Liver (tissue), 9 donors: ENCODE results near the gene PAK1IP1. TPM values are rescaled to one million over a fixed set of nuclear protein-coding genes. Genes with fewer than 3 reads are reported as not detected.

Source experiments
- DNase-seq: peaks from one replicate; pipeline ENCODE4 v3.0.0-alpha.2; 2017; ENCODE audit warnings: low spot score
- H3K27ac ChIP-seq, 2 donors: one replicate each; pipeline ENCODE4 v1.7.0; 2013; ENCODE audit warnings: inconsistent platforms in 2 of 2, low read length in 2 of 2, control low read depth in 1 of 2, low read depth in 1 of 2, mild to moderate bottlenecking in 1 of 2
- H3K27me3 ChIP-seq, 4 donors: one replicate each; pipeline versions ENCODE4 v1.6.1 to v1.7.0; 2013; ENCODE audit warnings: low read length in 3 of 4, inconsistent platforms in 1 of 4, mild to moderate bottlenecking in 1 of 4, moderate library complexity in 1 of 4; ENCODE audit not compliant: control insufficient read depth in 4 of 4, insufficient read depth in 4 of 4
- H3K36me3 ChIP-seq, 4 donors: one replicate each; pipeline versions ENCODE4 v1.6.1 to v1.7.0; 2013; ENCODE audit warnings: low read length in 3 of 4, mild to moderate bottlenecking in 3 of 4, low read depth in 1 of 4, moderate library complexity in 1 of 4; ENCODE audit not compliant: control insufficient read depth in 4 of 4, insufficient read depth in 3 of 4
- H3K4me1 ChIP-seq, 4 donors: one replicate each; pipeline versions ENCODE4 v1.6.1 to v1.7.0; 2013; ENCODE audit warnings: low read length in 3 of 4, mild to moderate bottlenecking in 3 of 4, moderate library complexity in 1 of 4; ENCODE audit not compliant: control insufficient read depth in 4 of 4, insufficient read depth in 4 of 4
- H3K4me3 ChIP-seq, 3 donors: one replicate each; pipeline versions ENCODE4 v1.6.1 to v1.7.0; 2013; ENCODE audit warnings: low read length in 3 of 3, control low read depth in 1 of 3, low read depth in 1 of 3, mild to moderate bottlenecking in 1 of 3
- H3K9ac ChIP-seq, 2 donors: one replicate each; pipeline ENCODE4 v1.7.0; 2013; ENCODE audit warnings: low read length in 2 of 2, mild to moderate bottlenecking in 2 of 2, moderate library complexity in 2 of 2, control low read depth in 1 of 2, low read depth in 1 of 2
- H3K9me3 ChIP-seq, 4 donors: one replicate each; pipeline versions ENCODE4 v1.6.1 to v1.7.0; 2013; ENCODE audit warnings: low read length in 3 of 4; ENCODE audit not compliant: control insufficient read depth in 4 of 4
- EGR1 ChIP-seq, 2 donors: IDR thresholded peaks; 2 replicates each; pipeline ENCODE4 v1.6.1; 2016 to 2018; ENCODE audit warnings: antibody characterized with exemption in 2 of 2, low read depth in 2 of 2
- FOXA2 ChIP-seq: IDR thresholded peaks from 2 replicates; pipeline ENCODE4 v1.6.1; 2016; ENCODE audit warnings: antibody characterized with exemption
- GABPA ChIP-seq, 2 donors: IDR thresholded peaks in 1 of 2; conservative IDR thresholded peaks in 1 of 2; 2 replicates each; pipeline ENCODE4 v1.6.1; 2016; ENCODE audit warnings: antibody characterized with exemption in 2 of 2, mild to moderate bottlenecking in 1 of 2, moderate library complexity in 1 of 2
- HNF4G ChIP-seq: IDR thresholded peaks from 2 replicates; pipeline ENCODE4 v1.6.1; 2016; ENCODE audit warnings: antibody characterized with exemption
- NR2F2 ChIP-seq: IDR thresholded peaks from 2 replicates; pipeline ENCODE4 v1.6.1; 2016; ENCODE audit warnings: antibody characterized with exemption
- RAD21 ChIP-seq, 2 donors: IDR thresholded peaks; 2 replicates each; pipeline ENCODE4 v1.6.1; 2016; ENCODE audit warnings: antibody characterized with exemption in 2 of 2, mild to moderate bottlenecking in 2 of 2
- SP1 ChIP-seq: IDR thresholded peaks from 2 replicates; pipeline ENCODE4 v1.6.1; 2018; ENCODE audit warnings: antibody characterized with exemption, mild to moderate bottlenecking
- TAF1 ChIP-seq: conservative IDR thresholded peaks from 2 replicates; pipeline ENCODE4 v1.6.1; 2016; ENCODE audit warnings: antibody characterized with exemption, mild to moderate bottlenecking
- YY1 ChIP-seq: IDR thresholded peaks from 2 replicates; pipeline ENCODE4 v1.6.1; 2016; ENCODE audit warnings: antibody characterized with exemption, mild to moderate bottlenecking
- WGBS: extraction: QIAGEN DNeasy Blood & Tissue Kit; methylation state at CpG from one replicate; pipeline ENCODE4 v1.1.7; 2013; 5-methylcytosine and 5-hydroxymethylcytosine counted together
- polyA plus RNA-seq, 2 donors: library from polyadenylated mRNA; stranded (reverse) in 1 of 2; unstranded in 1 of 2; fragments of 200-250 nt in 1 of 2; fragments of >200 nt in 1 of 2; fragmentation: Nextera tagmentation in 1 of 2; extraction: Ambion mirVana in 1 of 2; gene quantifications; one replicate each; pipeline versions ENCODE4 v1.2.1 to v1.2.3, GENCODE V29; 2013 to 2015
- total RNA-seq, 2 donors: library from RNA; depleted of rRNA; stranded (reverse); fragments of >200 nt; gene quantifications; one replicate each; pipeline ENCODE4 v1.2.3, GENCODE V29; 2014
- TF ChIP-seq, protein P1 (sequence below): fragments of 150-350 bp; IDR thresholded peaks from 2 replicates; pipeline ENCODE4 v1.5.1; 2017; ENCODE audit warnings: improper control_type of control experiment, low read depth, low read length; ENCODE audit not compliant: missing input control
- TF ChIP-seq, protein P2 (sequence below): IDR thresholded peaks from 2 replicates; pipeline ENCODE4 v1.6.1; 2016; ENCODE audit warnings: antibody characterized with exemption
- TF ChIP-seq, protein P3 (sequence below): IDR thresholded peaks from 2 replicates; pipeline ENCODE4 v1.6.1; 2016; ENCODE audit warnings: antibody characterized with exemption
- TF ChIP-seq, protein P4 (sequence below): IDR thresholded peaks from 2 replicates; pipeline ENCODE4 v1.6.1; 2016; ENCODE audit warnings: antibody characterized with exemption, mild to moderate bottlenecking
- donor health status: healthy.
- donor health status: healthy.
- donor health status: healthy.
- donor health status: healthy.
- donor health status: healthy.

PAK1IP1 gene
- total and polyA plus RNA-seq, 4 donors: 6.0 to 10.8 (median 7.7) TPM

DNA sequence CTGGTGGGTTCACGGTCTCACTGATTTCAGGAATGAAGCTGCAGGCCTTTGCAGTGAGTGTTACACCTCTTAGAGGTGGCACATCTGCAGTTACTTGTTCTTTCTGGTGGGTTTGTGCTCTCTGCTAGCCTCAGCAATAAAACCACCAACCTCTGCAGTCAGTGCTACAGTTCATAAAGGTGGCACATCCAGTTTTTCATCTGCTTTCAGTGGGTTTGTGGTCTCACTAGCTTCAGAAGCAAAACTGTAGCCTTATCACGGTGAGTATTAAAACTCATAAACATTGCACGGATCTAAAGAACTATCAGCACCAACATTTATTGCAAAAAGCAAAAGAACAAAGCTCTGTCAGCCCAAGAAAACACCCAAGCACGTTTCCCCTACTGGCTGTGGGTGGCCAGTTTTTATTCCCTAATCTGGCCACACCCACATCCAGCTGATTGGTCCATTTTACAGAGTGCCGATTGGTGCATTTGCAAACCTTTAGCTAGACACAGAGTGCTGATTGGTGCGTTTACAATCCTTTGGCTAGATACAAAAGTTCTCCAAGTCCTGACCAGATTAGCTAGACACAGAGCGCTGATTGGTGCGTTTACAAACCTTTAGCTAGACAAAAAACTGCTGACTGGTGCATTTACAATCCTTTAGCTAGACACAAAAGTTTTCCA, 24.7 kb downstream of the PAK1IP1 start:
- Histone ChIP-seq H3K27ac (no peak overlapping the region), H3K4me3 (peak overlapping the region in 1 of 3 donors; percentile 49), H3K9me3 (no peaks in the 10 kb centered on the region), H3K27me3 (no peaks in the 10 kb centered on the region), H3K36me3 (no peaks in the 10 kb centered on the region), H3K9ac (no peak overlapping the region), H3K4me1 (peaks cover 2 to 17% (median 12%) of the 10 kb centered on the region in 4 donors)
- WGBS: 74% methylated on average over 8 of the region's 8 CpGs
- DNase-seq: no peak
- TF ChIP-seq GABPA (IDR thresholded peaks at IDR 0.05 in 1 of 2, conservative IDR thresholded peaks at IDR 0.05 in 1 of 2): no peak
- peak; percentile 27 for TF ChIP-seq SP1
- no peak for TF ChIP-seq NR2F2

DNA sequence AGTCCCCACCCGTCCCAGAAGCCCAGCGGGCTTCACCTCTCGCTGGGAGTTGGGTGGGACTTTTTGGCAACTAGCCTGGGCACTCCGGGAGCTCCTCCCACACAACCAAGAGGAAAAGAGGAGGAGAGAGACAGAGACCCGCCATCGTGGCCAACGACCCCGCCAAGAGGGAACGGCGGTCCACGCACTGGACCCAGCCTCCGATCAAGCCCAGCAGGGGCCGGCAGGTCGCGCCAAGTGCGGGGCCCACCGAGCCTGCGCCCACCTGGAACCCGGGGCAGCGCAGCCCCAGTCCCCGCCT, 25.1 kb downstream of the PAK1IP1 start:
- peak overlapping the region in 1 of 2 donors; percentile 59 for H3K27ac ChIP-seq
- no peaks in the 10 kb centered on the region for H3K9me3 ChIP-seq
- no peak for TF ChIP-seq NR2F2
- TF ChIP-seq, protein P1, sequence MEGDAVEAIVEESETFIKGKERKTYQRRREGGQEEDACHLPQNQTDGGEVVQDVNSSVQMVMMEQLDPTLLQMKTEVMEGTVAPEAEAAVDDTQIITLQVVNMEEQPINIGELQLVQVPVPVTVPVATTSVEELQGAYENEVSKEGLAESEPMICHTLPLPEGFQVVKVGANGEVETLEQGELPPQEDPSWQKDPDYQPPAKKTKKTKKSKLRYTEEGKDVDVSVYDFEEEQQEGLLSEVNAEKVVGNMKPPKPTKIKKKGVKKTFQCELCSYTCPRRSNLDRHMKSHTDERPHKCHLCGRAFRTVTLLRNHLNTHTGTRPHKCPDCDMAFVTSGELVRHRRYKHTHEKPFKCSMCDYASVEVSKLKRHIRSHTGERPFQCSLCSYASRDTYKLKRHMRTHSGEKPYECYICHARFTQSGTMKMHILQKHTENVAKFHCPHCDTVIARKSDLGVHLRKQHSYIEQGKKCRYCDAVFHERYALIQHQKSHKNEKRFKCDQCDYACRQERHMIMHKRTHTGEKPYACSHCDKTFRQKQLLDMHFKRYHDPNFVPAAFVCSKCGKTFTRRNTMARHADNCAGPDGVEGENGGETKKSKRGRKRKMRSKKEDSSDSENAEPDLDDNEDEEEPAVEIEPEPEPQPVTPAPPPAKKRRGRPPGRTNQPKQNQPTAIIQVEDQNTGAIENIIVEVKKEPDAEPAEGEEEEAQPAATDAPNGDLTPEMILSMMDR: no peak
- TF ChIP-seq, protein P2, sequence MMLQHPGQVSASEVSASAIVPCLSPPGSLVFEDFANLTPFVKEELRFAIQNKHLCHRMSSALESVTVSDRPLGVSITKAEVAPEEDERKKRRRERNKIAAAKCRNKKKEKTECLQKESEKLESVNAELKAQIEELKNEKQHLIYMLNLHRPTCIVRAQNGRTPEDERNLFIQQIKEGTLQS: no peak
- TF ChIP-seq YY1: no peak
- no peak for TF ChIP-seq EGR1 (IDR thresholded peaks at IDR 0.05; ENCODE audit: low read depth in 2 of 2)
- no peak for TF ChIP-seq GABPA (IDR thresholded peaks at IDR 0.05 in 1 of 2, conservative IDR thresholded peaks at IDR 0.05 in 1 of 2)
- TF ChIP-seq, protein P3, sequence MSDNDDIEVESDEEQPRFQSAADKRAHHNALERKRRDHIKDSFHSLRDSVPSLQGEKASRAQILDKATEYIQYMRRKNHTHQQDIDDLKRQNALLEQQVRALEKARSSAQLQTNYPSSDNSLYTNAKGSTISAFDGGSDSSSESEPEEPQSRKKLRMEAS: no peak
- no peak for TF ChIP-seq HNF4G
- TF ChIP-seq FOXA2: no peak
- TF ChIP-seq, protein P4, sequence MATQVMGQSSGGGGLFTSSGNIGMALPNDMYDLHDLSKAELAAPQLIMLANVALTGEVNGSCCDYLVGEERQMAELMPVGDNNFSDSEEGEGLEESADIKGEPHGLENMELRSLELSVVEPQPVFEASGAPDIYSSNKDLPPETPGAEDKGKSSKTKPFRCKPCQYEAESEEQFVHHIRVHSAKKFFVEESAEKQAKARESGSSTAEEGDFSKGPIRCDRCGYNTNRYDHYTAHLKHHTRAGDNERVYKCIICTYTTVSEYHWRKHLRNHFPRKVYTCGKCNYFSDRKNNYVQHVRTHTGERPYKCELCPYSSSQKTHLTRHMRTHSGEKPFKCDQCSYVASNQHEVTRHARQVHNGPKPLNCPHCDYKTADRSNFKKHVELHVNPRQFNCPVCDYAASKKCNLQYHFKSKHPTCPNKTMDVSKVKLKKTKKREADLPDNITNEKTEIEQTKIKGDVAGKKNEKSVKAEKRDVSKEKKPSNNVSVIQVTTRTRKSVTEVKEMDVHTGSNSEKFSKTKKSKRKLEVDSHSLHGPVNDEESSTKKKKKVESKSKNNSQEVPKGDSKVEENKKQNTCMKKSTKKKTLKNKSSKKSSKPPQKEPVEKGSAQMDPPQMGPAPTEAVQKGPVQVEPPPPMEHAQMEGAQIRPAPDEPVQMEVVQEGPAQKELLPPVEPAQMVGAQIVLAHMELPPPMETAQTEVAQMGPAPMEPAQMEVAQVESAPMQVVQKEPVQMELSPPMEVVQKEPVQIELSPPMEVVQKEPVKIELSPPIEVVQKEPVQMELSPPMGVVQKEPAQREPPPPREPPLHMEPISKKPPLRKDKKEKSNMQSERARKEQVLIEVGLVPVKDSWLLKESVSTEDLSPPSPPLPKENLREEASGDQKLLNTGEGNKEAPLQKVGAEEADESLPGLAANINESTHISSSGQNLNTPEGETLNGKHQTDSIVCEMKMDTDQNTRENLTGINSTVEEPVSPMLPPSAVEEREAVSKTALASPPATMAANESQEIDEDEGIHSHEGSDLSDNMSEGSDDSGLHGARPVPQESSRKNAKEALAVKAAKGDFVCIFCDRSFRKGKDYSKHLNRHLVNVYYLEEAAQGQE: no peak
- no peak for TF ChIP-seq RAD21 (IDR thresholded peaks at IDR 0.05)
- TF ChIP-seq TAF1: no peak
- no peak for TF ChIP-seq SP1
- H3K4me3 ChIP-seq: peak overlapping the region in 2 of 3 donors; percentile 49 to 65
- H3K36me3 ChIP-seq: no peaks in the 10 kb centered on the region
- 50% methylated on average over 21 of the region's 21 CpGs for WGBS
- peaks cover 2 to 19% (median 14%) of the 10 kb centered on the region in 4 donors for H3K4me1 ChIP-seq
- H3K9ac ChIP-seq: no peak overlapping the region
- DNase-seq: no peak
- H3K27me3 ChIP-seq: no peaks in the 10 kb centered on the region
